Brain pericyte (primary cell): Measurements from ENCODE around the gene SLC29A2.
"Not testable (repeated sequence)": the region's sequence is repeated elsewhere in the genome, so short reads cannot be mapped to it uniquely, and the experiment has no call there.

ENCODE experiments used
- DNase-seq: peaks from one replicate; pipeline ENCODE4 v3.0.0-alpha.2; 2012; ENCODE audit warnings: low read depth, low spot score

Gene SLC29A2

DNA sequence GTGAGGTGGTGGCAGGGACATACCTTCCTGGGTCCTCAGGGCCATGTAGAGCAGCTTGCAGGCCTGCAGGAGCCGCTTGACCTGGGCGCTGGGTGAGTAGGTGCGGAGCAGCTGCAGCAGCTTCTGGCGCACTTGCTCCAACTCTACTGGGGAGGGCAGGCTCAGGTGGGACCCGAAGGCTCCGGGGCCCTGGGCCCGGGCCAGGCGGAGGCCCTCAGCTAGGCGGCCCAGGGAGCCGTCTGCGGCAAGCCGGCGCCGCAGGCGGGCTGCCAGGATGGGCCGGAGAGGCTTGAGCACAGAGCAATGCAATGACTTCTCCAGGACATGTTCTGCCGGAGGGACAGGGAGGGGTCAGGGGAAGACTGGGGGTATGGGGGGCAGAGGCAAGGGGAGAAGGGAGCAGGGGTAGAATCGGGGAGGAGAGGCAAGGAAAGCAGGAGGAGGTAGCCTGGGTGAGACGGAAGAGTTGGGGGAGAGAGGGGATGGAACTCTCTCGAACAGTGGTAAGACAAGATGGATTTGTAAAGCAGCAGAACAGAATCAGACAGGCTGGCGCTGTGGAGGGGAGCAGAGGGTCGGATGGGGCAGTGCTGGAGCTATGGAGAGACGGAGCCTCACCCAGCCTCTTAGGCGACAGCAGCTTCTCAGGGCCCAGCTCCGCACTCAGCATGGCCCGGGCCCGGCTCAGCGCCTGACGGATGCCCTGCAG, 37.5 kb downstream of the SLC29A2 start:
- no peak for DNase-seq

DNA sequence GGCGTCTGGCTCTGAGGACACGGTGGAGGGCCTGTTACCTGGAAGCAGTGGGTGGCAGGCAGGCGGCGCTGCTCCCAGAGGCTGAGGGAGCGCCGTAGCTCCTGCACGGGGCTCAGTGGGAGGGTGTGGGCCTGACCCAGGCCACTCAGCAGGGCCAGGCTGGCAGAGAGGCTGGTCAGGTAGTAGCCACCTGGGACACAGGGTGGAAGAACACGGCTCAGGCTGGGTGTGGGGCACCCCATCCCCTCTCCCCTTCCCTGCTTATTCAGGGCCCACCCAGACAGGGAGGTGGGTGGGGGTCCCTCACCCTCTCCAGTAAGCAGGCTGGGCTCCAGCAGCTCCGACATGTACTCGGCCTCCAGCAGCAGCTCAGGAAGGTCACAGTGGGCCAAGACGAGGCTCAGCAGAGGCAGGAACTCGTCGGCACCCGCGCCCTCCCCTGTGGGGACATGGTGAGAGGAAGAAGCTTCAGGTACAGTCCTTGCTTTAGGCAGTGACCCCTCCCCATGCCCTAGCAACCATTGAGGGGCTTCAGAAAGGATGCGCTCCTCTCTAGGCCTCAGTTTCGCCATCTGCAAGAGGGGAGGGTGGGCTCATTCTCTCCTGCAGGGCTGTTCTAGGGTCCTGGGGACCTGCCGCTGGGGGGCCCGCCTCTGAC, 38.2 kb downstream of the SLC29A2 start:
- no peak for DNase-seq

DNA sequence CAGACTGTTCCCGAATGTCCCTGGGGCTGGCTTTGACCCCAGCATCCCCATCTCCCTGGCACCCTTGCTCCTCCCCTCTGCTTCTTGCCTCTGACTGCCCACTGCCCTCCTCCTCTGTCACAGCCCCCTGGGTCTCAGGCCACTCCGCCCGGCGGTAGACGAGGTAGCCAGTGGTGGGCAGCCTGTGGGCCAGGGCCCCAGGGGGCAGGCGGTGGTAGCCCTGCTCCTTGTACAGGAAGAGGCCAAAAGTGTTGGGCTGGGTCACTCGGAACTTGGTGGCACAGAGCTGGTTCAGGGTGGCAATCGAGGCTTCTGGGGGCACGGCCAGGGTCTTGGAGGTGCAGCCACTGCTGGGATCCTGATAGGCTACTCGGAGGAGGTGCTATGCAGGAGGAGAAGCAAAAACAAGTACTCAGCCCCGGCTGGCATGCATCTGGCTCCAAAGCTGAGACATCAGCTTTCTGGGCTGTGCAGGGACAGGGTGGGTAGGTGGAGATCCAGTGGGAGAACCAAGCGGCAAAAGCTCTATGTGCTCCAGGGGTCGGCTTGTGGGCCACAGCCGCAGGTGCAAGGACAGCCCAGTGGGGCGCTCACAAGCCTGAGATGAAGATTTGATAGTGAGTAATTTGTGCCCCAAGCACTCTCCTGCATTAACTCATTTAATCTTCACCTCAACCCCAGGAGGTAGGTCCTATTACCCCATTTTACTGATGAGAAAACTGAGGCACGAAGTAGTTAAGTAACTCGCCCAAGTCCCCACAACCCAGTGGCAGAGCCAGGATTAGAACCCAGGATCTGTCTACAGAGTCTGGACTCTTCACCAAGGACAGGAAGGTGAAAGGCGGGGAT, 39.0 kb downstream of the SLC29A2 start:
- no peak for DNase-seq

DNA sequence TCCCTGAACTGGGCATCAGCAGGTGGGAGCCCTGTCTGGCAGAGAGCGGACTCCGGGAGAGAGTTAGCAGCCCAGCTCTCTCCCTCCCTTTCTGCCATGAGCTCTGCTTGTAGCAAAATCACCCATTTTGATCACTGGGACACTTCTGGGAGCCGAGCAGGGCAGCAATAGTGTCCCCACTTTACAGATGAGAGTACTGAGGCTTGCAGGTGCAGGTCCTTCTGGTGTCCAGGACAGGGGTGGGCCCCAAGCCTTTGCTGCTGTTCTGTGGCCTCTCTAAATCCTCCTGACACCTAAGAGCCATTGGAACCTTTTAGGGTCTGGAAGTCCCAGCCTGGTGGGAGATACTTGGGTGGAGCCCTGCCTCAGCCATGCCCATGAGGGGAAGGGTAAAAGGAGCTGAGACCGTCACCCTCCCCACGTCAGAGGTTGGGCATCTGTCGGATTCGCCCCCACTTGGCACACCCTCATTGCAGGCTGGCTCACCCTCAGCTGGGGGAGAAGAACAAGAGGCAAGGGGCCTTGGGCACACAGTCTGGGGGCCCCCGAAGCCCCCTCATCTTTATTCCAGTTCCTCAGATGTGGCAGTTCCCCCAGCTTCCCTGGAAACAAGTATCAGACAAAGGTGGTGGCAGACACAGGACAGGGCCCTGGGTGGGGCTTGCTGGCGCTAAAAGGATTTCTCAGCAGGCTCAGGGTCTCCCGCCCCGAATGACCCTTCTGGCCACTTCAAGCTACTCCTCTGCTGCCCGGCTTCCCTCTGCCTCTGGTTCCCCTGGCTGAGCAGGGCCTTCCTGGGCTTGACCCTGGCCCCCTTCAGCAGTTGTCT, 39.8 kb downstream of the SLC29A2 start:
- DNase-seq, result no peak

DNA sequence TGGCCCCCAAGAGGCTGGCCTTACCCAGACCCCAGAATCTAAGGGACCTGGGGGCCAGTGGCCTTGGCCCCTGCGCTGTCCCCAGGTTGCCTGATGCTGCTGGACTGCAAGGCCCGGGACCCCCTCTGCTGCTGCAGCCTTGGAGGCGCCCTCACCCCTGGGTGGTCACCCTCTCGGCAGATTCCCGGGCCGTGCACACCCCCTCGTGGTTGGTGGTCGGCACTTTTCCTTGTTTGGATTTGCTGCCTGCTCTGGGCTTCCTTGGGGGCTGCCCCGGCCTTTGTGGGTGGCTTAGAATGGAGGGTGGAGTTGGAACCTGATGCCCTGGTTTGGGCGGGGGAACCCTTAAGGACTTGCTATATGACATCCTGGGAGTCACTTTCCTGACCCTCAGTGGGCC, 40.6 kb downstream of the SLC29A2 start:
- DNase-seq, result no peak

DNA sequence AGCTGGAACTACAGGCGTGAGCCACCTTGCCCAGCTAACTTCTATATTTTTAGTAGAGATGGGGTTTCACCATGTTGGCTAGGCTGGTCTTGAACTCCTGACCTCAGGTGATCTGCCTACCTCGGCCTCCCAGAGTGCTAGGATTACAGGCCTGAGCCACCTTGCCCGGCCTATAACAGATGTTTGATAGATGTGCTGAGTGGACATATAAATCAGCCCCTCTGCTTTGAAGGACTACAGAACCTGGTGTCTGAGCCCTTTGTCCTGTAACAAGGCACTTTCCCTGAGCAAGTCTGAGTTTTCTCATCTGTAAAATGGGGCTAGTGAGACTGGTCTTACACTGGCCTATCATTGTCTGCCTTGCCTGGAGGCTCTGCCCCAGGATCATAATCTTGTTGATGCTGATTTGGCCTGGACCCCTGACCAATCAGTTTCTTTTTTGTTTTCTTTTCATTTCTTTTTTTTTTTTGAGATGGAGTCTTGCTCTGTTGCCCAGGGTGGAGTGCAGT, 42.3 kb downstream of the SLC29A2 start:
- no peak for DNase-seq

DNA sequence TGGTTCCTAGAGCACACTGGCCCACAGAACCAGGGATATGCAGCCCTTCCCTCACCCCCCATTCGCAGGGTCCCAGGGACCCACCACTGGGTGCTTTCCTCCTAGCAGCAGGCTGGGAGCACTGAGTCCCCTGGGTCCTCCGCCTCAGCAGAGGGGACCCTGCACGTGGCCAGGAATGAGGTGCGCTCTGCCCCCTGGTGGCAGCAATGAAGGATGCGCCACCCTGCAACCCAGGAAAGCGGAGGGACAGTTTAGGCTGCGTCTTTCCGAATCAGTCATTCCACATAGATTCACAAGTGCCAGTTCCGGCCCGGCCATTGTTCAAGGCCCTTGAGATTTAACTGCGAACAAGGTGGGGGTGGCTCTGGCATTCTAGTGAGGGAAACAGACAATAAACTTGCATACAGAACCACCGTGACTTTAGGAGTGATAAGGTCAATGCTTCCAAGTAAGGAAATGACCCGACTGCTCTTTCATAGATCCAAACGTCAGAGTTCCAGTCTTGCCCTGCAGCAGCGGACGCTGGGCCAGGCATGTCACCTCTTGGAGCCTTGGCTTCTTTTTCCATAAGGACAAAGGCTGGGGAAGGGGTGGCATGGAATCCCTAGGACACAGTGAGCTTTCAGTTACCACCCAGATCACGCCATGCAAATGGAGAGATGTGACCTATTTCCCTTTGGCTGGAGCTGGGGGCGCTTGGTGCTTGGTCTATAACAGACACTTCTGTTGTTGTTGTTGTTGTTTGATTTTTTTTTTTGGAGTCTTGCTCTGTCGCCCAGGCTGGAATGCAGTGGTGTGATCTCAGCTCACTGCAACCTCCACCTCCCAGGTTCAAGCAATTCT, 43.0 kb downstream of the SLC29A2 start:
- no peak for DNase-seq

DNA sequence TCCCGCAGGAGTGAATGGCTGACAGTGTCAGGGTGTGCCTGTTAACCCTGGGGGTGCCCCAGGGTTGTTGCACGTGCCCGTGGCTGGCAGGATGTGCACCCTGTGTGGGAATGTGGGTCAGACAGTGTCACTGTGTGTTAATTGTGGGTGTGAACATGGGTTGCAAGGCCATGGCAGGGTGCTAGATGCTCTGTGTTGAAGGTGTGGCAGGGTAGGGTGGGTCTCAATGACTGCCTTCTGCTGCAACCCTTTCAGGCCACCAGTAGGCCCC, 43.6 kb downstream of the SLC29A2 start:
- DNase-seq, result no peak

DNA sequence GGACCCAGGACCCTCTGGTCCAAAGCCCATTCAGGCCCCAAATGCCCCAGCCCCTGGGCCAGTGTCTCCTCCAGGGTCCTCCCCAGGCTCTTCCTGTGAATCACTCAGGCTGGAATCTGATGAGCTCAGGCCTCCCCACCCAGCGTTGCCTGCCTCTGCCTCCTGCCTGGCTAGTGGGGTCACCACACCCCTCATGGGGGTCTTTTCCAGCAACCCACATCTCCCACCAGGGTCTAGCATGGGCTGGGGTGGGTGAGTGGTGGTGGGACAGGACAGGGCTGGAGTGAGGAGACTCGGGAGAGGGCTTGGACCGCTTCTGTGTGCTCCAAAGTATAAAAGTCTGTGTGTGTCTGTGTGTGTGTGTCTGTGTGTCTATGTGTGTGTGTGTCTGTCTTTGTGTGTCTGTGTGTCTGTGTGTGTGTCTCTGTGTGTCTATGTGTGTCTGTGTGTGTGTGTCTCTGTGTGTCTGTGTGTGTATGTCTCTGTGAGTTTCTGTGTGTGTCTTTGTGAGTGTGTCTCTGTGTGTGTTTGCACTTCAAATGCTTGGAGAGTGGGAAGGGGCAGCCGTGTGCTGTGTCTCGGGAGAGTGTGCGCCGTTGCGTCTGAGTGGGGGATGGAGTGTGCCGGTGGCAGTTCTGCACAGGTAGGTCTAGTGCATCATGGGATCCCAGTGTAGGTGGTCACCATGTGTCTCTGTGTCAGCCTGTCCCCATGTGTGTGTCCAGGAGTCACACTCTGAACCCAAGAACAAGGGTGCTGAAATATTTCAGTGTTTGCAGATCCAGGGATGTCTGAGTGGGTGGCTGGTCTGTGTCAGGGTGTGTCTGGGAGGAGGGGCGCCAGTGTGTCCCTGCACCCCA, 44.2 kb downstream of the SLC29A2 start:
- DNase-seq, result no peak

DNA sequence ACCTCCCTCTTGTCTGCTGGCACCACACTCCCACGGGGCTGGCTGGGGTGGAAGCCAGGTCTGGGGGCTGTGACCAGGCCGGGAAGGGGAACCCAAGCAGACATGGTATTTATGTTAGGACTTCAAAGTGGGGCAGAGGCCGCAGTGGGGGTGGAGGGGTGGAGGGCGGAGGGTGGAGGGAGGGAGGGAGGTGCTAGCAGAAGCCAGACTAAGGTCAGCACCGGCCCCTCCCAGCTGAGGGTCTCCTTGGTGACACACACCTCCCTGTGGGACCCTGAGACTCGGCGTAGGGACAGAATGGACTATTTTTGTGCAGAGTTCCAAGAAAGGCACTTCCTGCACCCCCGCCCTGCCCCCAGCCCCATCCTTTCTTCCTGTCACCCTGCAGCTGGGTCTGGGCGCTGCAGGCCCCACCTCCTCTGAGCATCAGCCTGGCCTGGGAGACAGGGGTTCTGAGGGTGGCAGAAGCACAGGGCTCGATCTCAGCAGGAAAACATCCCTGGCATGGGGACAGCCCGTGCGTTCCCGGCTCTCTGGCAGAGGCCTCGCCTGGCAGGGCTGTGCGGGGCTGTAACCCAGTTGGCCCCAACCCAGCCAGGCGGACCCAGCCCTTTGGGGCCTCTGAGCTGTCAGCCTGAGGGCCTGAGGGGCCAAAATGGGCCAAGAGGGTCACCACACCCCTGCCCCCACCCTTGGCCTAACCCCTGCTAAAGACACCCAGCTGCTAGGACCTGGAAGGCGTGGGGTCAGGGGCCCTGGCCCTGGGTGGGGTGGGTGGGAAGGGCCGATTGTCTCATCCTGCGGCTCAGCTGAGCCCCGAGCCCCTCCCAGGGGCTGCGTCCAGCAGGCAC, 45.1 kb downstream of the SLC29A2 start:
- no peak for DNase-seq

DNA sequence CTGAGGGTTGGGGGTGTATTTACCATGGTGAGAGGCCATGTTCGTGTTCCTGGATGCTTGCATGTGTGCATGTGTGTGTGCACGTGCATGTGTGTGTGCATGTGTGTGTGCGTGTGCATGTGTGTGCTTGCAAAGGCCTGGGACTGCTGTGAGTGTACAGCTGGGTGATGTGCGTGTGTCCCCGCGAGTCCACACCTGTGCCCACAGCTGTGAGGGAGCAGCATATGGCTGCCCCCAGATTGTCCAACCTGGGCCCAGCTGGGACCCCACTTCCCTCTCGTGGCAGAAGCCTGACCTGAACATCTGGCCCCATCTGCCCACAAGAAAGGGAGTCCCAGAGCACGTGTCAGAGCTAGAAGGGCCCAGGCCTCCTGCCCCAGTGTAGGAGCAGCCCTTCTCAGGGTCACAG, 46.3 kb downstream of the SLC29A2 start:
- no peak for DNase-seq

DNA sequence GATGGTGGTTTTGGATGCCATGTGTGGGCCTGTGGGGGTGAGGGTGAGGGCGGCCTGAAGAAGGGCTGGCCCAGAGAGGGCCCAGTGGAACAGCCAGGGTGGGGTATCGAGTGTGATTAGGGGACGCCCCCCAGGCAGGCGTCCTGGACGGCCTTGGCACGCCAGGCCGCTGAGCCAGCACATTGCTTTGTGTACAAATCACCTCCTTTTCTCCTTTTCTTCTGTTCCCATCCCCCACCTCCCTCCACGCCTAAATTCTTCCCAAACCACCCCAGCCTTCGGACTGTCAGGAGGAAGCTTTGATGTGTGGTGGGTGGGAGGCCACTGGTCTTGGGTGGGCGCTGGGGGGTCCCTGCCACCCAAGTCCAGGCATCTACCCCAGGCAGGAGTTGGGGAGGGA, 46.9 kb downstream of the SLC29A2 start:
- DNase-seq, result no peak

DNA sequence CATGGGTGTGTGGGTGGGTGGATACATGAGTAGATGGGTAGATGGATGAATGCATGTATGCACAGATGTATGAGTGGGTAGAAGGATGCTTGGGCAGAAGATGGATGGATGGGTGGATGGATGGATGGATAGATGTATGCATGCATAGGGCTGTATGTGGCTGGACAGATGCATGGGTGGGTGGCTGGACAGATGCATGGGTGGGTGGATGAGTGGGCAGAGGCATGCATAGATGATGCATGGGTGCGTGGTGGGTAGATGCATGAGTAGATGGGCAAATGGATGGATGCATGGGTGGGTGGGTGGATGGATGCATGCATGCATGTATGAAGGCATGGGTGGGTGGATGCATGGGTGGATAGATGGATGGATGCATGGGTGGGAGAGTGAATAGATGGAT, 47.9 kb downstream of the SLC29A2 start:
- DNase-seq, result no peak

DNA sequence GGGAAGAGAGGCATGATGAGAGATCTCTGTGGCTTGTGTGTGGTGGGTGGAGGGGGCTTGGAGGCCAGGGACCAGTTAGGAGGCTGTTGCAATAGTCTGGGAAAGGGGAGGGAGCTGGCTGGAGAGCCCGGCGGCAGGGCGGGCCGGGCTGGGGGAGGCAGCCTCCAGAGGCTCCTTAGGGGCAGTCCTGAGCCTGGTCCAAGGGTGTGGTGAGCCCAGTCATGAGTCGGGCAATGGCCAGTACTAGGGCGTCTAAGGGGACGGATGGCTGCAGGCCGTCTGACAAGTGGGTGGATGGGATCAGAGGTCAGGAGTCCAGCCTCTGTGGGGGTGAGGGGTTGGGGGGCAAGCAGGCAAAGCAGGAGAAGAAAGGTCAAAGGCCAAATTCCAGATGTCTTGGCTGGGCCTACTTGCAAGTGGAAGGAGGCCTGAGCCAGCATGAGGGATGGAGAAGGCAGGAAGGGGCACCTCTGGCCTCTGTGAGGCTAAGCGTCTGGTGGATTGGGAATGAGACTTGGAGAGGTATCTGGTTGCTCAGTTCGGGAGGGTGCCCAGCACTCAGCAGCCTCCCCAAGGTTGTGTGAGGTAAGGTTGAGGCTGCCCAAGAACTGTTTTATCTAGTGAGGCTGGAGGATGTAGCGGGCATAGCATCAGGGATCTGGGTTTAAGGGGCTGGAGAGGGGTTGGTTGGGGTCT, 48.7 kb downstream of the SLC29A2 start:
- DNase-seq, result no peak

DNA sequence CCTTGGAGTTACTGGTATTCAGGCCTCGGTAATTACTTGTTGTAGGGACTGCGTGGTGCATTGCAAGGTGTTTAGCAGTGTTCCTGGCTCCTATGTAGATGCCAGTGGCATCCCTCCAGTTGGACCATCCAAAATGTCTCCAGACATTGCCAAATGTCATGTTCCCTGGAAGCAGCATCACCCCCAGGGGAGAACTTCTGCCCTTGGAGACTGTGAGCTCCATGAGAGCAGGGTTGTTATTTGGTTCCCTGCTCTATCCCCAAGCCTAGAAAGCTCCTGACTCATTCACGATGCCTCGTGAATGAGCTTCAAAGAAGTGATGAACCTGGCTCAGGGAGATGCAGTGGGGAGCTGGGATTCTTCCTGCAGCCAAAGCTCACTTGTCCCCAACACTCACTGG, 50.0 kb downstream of the SLC29A2 start:
- DNase-seq, result no peak

DNA sequence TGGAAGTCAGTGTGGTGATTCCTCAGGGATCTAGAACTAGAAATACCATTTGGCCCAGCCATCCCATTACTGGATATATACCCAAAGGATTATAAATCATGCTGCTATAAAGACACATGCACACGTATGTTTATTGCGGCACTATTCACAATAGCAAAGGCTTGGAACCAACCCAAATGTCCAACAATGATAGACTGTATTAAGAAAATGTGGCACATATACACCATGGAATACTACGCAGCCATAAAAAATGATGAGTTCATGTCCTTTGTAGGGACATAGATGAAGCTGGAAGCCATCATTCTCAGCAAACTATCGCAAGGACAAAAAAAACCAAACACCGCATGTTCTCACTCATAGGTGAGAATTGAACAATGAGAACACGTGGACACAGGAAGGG, 50.8 kb downstream of the SLC29A2 start:
- DNase-seq, result not testable (repeated sequence)

DNA sequence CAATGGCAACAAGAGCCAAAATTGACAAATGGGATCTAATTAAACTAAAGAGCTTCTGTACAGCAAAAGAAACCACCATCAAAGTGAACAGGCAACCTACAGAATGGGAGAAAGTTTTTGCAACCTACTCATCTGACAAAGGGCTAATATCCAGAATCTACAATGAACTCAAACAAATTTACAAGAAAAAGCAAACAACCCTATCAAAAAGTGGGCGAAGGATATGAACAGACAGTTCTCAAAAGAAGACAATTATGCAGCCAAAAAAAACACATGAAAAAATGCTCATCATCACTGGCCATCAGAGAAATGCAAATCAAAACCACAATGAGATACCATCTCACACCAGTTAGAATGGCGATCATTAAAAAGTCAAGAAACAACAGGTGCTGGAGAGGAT, 51.3 kb downstream of the SLC29A2 start:
- DNase-seq, result not testable (repeated sequence)

DNA sequence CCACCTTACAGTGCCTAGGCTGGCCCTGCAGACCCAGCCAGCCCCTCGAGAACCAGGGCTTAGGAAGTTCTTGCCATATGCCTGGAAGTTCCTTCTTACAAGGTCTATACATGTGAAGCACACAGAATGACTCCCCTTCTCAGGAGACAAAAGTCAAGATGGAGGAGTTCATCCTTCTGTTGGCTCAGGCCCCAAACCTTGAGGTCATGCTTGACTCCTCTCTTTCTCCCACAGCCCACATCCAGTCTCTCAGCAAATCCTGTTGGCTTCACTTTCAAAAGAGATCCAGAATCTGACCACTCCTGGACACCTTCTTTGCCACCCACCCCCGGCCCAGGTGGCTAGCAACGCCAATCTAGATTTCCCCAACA, 53.0 kb downstream of the SLC29A2 start:
- no peak for DNase-seq
